ENCODE measurements around the gene EHMT1. TPM values are rescaled to one million over a fixed set of nuclear protein-coding genes. Genes with fewer than 3 reads are reported as not detected.
"Not testable (repeated sequence)": the region's sequence is repeated elsewhere in the genome, so short reads cannot be mapped to it uniquely, and the experiment has no call there.

The EHMT1 gene
- polyA plus RNA-seq, 3 donors: 19.7 to 42.1 (median 40.3) TPM

DNA sequence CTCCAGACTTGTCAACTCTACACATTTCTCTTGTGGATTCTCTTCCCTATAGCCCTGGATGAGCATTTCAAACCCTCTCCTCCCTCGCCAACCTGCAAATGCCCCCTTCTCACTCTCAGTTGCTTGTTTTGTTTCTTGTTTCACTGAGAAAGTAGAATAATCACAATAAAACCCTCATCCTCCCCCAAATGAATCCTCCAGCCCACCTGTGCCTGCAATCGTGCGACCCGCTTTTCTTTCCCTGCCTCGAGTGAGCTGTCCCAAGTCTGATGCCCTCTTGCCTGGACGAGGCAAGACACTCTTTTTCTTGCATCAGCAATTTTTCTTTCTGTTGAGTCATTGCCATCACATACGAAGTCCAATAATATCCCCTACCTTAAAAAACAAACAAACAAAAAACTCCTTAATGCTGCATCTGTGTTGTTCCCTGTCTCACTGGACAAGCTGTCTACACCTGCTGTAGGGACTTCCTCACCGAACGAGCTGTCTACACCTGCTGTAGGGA is 255.1 kb downstream of the EHMT1 start:
- no peak overlapping the region for H3K27ac ChIP-seq (ENCODE audit: low read depth, low read length)
- WGBS, 3 donors: 74 to 82% (median 80%) methylated on average over 9 of the region's 9 CpGs

DNA sequence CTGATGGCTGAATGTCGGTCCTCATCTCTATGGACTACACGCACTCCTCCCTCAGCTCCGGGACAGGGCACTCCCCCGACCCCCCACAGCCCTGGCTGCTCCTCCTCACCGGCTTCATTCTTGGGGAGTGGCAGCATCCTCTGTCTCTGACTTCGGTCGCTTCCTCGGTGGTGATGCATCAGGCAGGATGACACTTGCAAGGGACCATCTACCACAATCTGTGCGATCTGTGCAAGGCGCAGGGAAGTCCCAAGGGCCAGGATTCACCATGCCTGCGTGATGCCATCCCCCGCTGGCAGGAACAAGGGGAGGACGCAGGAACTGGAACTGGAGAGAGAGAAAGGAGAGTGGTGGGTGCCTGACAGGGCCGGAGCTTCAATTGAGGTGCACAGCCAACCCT is 256.5 kb downstream of the EHMT1 start:
- no peak overlapping the region for H3K27ac ChIP-seq (ENCODE audit: low read depth, low read length)
- WGBS, 3 donors: 71 to 83% (median 80%) methylated on average over 14 of the region's 14 CpGs

DNA sequence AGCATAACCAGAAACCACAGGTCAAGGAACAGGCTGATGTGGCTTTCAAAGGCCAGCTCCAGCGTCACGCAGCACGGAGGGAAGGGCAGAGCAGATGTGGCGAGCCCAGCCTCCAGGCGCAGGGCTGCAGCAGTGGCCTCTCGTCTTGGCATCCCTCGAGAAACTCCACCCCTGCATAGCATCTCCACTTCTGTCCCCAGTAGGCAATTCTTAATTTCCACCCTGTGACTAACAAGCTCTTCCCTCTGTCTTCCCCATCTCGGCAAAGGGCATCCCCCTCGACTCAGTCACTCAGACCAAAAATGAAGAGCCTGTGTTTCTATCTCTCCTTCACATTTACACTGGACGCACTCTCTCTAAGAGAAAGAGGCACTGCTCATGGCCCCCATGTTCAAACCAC is 257.0 kb downstream of the EHMT1 start:
- H3K27ac ChIP-seq (ENCODE audit: low read depth, low read length): no peak overlapping the region
- 80 to 88% (median 83%) methylated on average over 10 of the region's 10 CpGs for WGBS, 3 donors

DNA sequence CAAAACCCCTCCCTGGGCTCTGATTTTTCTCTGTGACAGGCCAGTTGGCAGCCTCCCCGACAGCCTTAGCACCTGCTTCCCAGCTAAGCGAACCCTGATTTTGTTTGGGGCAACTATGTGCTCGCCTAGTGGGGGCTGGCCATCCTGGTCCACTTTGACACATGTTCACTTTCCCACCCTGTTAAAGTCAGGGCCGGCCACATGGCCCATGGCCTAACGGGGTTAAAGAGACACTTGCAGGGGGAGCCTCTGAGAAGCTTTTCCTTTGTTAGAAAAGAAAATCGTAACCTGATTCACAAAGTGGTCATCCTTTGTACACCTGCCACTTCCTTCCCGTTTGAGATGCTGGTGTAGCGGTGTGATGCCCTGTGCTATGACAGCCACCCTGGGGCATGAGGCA is 257.5 kb downstream of the EHMT1 start:
- 63 to 86% (median 81%) methylated on average over 8 of the region's 8 CpGs for WGBS, 3 donors

DNA sequence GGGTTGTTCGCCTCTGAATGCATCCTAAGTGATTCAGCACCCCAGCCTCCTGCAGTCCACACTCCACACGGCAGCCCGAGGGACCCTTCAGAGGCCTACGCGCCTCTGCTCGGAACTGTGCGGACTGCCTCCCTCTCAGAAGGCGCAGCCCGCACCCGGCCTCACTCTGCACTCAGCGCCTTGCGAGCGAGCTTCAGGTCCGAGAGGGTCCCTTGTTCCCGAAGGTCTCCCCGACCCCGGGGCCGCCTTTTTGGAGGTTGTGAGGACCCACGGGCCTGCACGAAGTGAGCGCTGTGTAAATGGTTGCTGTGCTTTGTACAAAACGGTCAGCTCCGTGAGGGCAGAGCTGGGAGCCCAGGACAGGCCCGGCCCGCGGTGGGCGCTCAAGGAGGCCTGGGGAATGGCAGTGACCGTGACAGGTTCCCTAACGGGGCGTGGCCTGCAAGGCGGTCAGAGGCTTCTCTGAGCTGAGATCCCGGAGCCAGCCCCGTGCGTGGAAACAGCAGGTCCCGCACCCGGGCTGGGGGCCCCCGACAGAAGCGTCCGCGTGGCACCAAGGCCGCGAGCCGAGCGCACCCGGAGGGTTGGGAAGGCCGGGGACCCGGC is 258.1 kb downstream of the EHMT1 start:
- no peak overlapping the region for H3K27ac ChIP-seq (ENCODE audit: low read depth, low read length)
- 52 to 68% (median 59%) methylated on average over 47 of the region's 47 CpGs for WGBS, 3 donors

More for the DNA sequence above, 257.5 kb downstream of the EHMT1 start:
- no peak overlapping the region for H3K27ac ChIP-seq (ENCODE audit: low read depth, low read length)

DNA sequence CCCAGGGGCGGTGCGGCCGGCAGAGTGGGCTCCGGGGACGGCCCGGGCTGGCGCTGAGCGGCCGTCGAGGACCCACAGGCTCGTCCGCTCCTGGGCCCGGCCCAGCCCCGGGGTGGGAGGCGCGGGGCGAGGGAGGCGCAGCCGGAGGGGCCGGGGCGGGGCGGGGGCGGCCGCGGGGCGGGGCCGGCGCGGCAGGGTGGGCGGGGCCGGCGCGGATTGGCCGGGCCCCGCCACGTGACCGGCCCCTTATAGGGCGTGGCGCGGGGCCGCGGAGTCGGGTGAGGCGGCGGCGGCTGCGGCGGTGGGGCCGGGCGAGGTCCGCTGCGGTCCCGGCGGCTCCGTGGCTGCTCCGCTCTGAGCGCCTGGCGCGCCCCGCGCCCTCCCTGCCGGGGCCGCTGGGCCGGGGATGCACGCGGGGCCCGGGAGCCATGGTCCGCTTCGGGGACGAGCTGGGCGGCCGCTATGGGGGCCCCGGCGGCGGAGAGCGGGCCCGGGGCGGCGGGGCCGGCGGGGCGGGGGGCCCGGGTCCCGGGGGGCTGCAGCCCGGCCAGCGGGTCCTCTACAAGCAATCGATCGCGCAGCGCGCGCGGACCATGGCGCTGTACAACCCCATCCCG is 258.8 kb downstream of the EHMT1 start, which contains the start of gene CACNA1B:
CACNA1B (plus strand) TSS at position 277 of the 617 bp plus-strand sequence; CDS start at position 429, 152 bp downstream.
- H3K27ac ChIP-seq (ENCODE audit: low read depth, low read length): not testable (repeated sequence)
- WGBS, 3 donors: 1 to 8% (median 7%) methylated on average over 28 to 85 of the region's 95 CpGs

DNA sequence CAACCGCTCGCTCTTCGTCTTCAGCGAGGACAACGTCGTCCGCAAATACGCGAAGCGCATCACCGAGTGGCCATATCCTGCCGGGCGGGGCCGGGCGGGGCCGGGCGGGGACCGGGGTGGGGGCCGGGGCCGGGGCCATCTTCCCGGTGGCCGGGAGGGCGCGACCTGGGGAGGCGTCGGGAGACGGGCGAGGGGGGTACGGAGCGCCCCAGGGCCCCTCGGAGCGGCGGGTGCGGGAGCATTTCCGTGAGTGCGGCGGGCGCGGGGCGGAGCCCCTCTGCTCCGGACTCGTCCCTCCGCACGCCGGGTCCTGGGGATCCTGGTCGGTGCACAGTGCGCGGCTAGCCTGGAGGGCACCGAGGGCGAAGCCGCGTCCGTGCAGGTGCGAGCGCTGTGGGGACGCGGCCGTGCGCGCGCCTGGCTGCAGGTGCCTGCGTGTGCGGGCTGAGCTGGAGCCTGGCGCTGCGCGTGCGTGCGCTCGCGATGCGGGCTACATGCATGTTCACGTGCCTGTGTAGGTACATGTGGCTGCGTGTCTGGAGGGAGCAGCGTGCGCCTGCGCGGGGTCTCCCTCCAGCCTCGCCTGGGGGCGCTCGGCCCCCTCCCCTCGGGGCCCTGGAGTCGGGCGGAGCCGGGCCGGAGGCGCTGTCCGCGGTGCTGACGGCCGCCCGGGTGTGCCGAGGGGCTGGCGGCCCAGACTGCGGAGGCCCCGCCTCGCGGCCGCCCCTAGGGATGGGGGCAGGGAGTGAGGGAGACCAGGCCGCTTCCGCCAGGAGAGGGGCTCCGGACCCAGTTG is 259.5 kb downstream of the EHMT1 start:
- no peak overlapping the region for H3K27ac ChIP-seq (ENCODE audit: low read depth, low read length)
- WGBS, 3 donors: 1 to 3% (median 2%) methylated on average over 56 to 101 of the region's 101 CpGs

DNA sequence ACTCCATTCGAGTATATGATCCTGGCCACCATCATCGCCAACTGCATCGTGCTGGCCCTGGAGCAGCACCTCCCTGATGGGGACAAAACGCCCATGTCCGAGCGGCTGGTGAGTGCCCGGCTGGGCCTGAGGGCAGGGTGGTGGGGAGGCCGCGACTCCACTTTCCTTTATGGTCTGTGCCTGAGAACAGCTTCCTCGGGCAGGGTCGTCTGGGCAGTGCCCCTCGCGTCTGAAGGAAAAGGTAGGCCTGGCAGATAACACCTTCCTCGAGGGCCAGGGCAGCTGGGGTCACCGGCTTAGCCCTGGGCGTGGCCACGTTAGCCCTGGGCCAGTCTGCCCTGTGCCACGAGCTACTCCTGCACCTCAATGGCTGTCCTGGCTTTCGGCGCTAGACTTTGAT is 260.2 kb downstream of the EHMT1 start:
- H3K27ac ChIP-seq (ENCODE audit: low read depth, low read length): no peak overlapping the region
- 80 to 82% (median 82%) methylated on average over 20 of the region's 20 CpGs for WGBS, 3 donors

DNA sequence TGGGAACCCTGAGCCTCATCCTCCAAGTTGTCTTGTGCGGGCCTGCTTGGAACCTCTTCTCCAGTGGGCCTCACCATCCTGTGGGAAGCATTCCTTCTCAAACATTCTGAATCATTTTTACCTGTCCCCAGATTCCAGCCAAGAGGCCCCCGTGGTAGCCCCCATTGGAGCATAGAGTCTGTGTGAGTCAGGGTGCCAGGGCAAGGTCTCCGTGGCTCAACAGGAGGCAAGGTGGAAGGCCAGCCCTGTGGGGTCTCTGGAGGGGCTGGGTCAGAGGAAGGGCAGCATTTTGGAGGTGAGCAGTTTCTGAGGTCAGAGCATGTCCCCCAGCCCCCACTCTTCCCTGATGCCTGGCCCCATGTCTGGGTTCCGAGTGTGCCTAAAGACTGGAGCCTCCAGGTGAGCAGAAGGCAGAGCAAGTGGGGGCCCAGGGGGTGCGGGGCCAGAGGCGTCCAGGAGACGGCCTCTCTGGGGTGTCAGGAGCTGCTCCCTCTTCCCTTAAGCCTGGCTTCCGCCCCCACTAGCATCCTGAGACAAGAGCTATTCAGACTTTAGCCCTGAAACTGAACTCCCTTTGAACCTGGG is 260.9 kb downstream of the EHMT1 start:
- WGBS, 3 donors: 82 to 92% (median 90%) methylated on average over 8 of the region's 8 CpGs

DNA sequence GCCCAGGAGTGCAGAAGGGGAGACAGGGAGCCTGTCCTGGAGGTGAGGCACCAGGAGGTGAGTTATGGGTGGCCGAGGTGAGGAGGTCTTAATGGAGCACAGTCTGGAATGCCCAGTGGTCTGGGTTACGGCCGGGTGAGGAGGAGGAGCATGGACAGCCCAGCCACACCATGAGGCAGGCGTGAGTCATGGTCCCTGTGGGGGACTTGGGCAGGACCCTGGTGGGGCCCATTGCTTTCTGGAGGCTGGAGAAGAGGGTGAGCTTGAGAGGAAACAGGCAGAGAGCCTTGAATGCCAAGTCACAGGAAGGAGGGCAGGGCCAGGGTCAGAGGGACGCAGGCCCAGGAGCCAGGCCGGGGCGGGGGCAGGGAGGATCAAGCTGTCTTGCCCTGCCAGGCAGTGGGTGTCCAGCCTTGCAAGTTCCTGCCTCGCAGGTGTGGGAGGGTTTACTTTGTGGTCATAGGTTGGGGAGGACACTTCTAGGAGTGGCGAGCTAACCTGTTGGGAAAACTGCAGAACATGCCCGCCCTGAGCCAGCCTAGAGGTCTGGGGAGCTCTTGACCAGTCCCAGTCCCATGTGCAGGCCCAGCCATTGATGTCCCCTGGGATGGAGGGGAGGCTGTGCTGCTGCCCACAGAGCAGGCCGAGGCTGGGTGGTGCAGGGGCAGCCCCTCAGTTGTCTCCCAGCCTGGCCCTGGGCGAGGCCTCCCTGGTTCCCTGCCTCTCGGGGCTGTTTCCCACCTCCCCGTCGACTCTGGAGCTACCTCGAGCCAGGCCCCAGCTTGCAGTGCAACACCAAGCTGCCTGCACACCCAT is 261.6 kb downstream of the EHMT1 start:
- no peak overlapping the region for H3K27ac ChIP-seq (ENCODE audit: low read depth, low read length)
- WGBS, 3 donors: 77 to 82% (median 79%) methylated on average over 16 of the region's 16 CpGs

More for the DNA sequence above, 260.9 kb downstream of the EHMT1 start:
- H3K27ac ChIP-seq (ENCODE audit: low read depth, low read length): no peak overlapping the region

DNA sequence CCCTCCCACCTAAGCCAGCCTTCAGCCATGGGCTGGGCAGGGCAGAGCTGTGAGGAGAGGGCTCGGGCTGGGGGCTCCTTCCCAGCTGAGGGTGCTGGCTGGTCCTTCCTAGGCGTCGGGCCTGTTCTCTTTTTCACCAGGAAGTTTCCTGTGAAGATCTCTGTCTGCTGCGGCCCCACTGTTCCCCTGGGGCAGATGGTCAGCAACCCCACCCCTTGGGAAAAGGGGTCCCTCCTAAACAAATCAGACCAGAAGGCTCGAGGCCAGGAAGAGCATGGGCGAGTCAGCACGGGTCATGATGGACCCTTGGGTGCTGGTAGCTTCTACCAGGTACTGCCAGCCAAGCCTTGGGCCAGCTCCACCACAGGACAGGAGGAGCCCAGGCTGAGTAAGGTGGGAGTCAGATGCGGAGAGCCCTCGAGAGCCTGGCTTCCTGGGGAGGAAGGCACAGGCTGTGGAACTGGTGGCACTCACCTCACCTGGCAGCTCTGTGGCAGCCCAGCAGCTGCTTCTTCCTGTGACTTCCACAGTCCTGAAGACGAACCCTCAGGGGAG is 262.2 kb downstream of the EHMT1 start:
- no peak overlapping the region for H3K27ac ChIP-seq (ENCODE audit: low read depth, low read length)
- 75 to 86% (median 76%) methylated on average over 10 of the region's 10 CpGs for WGBS, 3 donors

DNA sequence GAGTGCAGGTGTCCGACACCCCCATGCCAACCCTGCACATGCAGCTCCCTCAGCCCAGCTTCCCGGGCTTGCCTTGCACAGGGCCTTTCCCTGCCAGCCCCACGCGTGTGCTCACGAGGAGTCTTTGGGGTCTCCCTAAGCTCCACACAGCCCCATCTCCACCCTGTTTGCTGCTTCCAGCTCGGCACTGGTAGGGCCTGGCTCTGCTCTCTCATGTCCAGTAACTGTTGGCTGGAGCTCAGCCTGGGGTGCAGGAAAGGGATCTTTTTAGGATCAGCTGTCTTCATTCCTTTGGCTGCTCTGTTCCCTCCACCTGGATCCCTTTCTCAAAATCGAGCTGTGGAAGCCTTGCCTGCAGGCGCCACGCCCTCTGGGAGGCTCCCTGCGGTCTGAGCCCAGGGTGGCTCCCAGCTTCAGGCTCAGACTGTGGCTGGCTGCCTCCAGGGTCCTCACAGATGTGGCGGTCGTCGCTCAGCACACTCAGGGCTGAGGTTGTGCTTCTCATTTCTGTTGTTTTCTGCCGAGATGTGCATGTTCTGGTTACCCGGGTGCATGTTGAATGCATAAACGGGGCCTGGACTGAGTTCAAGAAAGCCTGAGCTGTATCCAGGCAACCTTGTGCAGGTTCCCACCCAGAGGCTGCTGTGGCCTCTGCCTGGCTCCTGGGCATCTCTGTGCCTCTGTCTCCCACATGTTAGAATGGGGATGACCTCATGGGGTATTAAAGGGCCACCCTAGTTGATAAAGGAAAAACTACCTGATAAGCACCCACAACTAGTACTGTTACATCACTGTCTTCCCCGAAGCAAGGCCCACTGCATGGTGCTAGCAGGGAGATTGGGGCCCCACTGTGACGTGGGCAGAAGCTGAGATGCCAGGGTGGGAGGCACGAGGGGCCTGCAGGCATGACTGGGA is 263.0 kb downstream of the EHMT1 start:
- no peak overlapping the region for H3K27ac ChIP-seq (ENCODE audit: low read depth, low read length)
- 60 to 72% (median 71%) methylated on average over 19 of the region's 19 CpGs for WGBS, 3 donors

DNA sequence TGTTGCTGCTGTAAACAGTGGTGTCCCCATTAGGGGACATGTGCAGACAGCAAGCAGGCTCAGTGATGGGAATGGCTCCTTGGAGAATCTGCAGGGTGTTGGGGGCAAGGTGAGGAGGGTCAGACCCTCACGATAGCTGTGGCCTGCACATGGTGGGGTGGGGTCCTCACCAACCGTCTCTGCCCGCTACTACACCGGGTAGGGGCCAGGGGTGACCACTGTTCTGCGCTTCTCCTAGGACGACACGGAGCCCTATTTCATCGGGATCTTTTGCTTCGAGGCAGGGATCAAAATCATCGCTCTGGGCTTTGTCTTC is 263.7 kb downstream of the EHMT1 start:
- no peak overlapping the region for H3K27ac ChIP-seq (ENCODE audit: low read depth, low read length)
- WGBS, 3 donors: 80 to 89% (median 88%) methylated on average over 10 of the region's 10 CpGs

DNA sequence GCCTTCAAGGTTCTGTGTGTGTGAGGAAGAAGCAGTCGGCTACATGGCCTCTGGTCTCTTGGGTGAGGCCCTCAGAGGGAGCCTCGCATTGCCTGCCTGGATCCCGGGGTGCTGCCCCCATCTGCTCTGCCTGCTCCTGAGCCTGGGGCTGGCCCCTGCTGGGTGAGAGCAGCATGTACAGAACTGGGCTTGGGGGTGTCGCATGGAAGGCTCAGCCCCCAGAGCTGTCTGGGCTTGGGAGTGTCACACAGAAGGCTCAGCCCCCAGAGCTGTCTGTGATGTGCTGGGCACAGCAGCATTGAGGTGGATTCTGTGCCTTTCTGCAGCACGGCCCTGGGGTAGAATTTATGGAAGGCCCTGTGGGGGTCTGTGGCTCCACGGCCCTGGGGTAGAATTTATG is 265.2 kb downstream of the EHMT1 start:
- H3K27ac ChIP-seq (ENCODE audit: low read depth, low read length): not testable (repeated sequence)
- WGBS, 3 donors: 86 to 100% (median 100%) methylated on average over 1 of the region's 6 CpGs

DNA sequence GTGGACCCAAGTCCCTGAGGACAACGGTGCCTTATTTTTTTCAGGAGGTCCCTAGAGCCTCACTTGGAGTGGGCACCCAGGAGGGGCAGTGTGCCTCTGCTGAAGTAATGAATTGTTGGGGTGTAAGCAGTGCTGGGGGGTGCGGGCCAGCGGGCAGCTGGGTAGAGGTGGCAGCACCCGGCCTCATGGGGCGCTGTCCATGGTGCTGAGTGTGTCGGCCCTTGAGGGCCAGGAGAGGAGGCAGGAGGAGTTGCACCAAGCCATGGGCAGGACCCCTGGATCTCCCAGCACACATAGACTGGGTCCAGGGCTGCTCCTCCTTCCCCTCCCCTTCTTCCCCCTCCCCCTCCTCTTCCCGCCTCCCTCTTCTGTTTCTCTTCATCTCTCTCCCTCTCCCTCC is 265.7 kb downstream of the EHMT1 start:
- H3K27ac ChIP-seq (ENCODE audit: low read depth, low read length): not testable (repeated sequence)
- 33 to 44% (median 35%) methylated on average over 4 to 6 of the region's 7 CpGs for WGBS, 3 donors

DNA sequence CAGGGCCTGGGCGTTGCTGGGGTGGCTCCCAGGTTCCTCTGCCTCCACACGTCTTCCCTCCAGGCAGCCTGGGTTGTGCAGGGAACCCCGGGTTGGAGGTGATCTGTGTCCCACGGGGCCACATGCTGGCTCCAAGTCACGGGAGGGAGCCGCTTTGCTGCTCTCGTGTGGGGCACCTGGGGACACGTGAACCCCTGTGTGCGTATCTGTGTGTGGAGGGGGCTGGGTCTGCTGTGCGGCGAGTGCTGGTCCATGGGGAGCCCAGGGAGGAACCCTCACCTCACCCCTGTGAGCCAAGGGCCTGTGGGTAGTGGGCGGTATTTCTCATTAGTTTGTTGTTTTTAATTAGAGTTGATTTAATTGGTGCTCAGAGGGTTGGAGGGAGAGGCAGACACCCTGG is 266.3 kb downstream of the EHMT1 start:
- 78 to 86% (median 82%) methylated on average over 9 to 10 of the region's 12 CpGs for WGBS, 3 donors

More for the DNA sequence above, 266.3 kb downstream of the EHMT1 start:
- not testable (repeated sequence) for H3K27ac ChIP-seq (ENCODE audit: low read depth, low read length)
